Measurements from ENCODE around the gene DPM2.

The DPM2 gene

DNA sequence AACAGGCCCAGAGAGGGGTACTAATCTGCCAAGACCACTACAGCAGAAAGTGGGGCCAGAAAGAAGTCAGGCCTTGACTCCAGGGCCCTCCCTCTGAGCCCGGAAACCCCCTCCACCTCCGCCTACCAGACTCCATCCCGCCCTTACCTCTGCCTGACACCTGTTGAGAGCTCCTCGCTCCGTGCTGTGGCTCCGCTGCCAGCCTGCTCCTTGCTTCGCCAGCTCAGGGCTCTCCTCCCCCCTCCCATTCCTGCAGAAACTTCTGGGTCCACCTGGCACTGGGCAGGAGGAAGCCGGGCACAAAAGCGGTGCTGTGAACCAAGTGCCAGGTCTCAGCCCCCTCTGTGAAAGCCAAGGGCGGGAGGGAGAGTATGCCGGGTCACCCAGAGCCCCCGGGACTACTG lies 31.9 kb downstream of the DPM2 start:
- FAIRE-seq (peak; percentile 87), DNase-seq (ENCODE audit: extremely low spot score, insufficient read length, low read depth) (no peak)

DNA sequence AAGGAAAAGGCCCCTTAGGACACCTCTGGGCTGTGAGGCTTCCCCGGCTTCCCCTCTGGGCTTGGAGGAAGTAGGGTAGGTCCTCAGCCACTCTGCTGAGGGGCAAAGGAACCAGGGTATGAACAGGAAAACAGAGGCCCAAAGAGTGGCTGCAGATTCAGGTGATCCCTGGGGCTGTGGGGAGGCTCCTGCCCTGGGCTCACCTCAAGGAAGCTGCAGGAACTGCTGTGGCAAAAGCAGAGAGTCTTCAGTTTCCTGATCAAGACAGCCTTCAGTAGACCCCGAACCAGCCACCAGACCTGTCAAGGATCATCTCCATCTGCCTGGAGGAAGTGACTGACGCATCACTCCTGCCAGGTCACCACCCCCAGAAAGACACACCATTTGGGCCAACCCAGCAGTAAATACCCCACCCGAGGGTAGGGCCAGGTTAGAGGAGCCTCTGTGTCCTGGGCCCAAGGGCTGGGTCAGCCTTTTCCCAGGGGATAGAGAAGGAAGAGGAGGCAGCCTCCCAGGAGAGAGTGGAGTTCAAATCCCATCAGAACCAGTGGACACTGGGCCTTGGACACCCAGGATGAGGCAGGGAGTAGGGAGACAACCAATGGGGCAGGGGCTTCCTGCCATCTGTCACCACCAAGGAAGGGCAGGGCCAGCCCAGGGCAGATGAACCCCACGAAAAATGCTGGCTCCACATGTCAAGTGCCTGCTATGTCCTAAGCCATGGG lies 32.5 kb downstream of the DPM2 start:
- peak; percentile 78 for FAIRE-seq

DNA sequence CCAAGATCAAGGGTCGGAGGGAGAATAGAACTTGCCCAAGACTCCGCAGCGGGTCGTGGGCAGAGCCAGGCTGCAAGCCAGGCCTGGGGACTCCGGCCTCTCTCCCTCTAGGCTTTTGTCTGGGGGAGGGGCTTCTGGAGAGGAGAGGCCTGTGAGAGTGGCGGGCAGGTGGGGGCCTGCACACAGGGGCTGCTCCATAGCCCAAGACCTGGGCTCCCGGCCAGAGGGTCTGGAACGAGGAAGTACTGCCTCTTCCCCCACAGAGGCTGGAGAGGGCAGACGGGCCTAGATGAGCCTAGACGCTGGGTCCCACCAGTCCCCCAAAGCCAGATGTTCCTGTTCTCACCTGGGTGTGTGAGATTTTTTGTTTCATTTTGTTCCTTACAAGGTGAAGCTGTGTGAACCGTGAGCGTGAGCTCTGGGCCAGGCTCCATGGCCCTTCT lies 33.1 kb downstream of the DPM2 start:
- DNase-seq (ENCODE audit: extremely low spot score, insufficient read length, low read depth): no peak
- FAIRE-seq: no peak

More for the DNA sequence above, 32.5 kb downstream of the DPM2 start:
- DNase-seq (ENCODE audit: extremely low spot score, insufficient read length, low read depth): no peak

DNA sequence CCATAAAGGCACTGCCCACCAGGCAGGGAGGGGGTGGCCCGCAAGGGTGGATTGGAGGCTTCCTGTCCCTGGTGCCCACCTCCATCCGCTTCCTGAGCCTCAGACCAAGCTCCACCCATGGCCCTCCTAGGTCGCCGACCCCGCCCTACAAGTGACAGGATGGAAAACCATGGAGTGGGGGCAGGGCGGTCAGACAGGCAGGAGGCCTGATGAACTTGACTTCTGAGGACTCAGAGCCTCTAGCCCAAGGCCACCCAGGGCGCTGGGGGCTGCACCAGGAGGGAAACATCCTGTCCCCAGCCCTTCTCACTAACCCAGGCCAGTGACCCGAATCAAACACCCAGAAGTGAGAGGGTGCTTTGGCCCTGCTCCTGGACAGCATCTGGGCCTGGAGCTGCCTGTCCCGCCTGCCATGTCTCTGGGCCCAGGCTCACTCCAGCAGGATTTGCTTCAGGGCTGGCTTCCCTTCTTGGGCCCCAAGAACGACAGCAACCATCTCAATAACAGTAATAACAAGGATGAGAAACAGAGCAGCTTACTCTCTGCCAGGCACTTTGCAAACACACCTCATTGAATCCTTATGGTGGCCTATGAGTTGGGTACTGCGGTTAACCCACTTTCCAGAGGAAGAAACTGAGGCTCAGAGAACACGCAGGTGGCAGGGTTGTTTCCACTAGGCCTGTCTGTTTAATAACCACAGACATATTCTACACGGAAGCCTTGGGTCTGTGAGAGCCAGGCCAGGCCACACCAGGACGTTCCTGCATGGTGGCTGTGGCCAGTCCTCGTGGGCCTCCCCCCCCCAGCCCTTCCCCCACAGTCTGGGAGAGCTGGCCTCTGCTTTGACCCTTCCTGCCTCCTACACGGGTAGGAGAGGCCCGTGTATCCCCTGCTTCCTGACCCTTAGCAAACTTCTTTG lies 33.8 kb downstream of the DPM2 start:
- FAIRE-seq (peak; percentile 89), DNase-seq (ENCODE audit: extremely low spot score, insufficient read length, low read depth) (no peak)

DNA sequence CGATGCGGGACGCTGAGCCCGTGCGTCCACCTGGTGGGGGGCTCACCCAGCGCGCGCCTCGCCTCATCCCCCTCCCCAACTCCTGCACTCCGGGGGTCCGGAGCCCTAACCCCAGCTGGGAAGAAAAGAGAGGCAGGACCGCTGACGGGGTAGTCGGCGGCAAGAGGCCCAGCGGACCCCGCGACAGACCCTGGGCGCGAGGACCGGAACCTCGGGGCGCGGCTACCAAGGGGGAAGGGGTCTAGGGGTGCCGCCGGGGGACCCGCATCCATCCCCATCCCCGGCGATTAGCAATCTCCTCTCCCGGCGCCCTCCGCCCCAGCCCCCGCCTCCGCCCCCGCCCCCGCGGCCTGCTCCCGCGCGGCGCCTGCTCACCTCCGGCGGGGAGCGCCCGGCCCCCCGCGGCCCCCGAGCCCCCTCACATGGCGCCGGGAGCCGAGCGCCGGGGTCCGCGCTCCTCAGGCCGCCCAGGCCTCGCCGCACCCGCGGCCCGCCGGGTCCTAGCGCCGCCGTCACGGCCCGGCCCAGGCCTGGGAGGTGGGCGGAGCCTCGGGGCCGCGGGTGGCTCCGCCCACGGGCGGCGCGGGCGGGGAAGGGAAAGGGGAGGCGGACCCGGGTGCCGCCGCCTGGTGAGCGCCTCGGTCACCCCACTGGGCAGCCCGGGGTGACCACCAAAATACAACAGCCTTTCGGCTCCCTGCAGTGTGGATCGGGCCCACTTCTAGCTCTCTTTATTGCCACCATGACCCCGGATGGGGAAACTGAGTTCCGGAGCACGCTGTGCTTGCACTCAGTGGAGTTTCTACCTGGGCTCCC lies 38.3 kb downstream of the DPM2 start, which contains the start of gene ST6GALNAC6:
Gene ST6GALNAC6 (minus strand): TSS at position 476 of the 816 bp plus-strand sequence. CDS start 1,622 bp downstream, outside the sequence.
- FAIRE-seq (peak; percentile 59), DNase-seq (ENCODE audit: extremely low spot score, insufficient read length, low read depth) (peak; percentile 82)

DNA sequence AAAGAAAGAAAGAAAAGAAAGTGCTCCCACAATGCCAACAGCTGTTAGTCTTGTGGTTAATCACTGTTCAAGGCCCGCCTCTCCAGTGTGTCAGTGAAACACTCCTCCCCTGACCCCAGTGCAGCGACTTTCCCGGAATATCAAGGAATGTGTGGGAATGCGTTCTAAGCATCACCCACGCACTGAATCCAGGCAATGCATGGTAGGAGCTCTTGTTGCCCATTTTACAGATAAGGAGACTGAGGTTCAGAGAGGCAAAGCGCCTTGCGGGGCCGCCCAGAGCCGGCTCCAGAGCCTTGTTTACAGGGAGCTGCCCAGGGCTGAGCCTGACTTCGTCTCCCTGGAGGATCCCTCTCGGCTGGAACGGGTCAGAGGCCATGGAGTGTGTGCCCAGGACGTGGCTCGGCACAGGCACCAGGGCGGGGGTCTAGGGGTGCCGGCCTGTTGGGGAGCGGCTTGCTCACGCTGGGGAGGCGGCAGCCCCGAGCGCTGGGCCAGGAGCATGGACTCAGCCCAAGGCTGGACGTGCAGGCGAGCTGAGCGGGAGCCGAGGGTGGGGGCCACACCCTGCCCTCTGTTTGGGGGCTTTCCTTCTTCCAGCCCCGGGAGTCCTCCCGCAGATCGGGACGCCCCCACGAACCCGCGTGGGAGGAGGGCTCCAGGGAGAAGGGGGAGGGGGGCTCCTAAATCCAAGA lies 39.1 kb downstream of the DPM2 start:
- DNase-seq (ENCODE audit: extremely low spot score, insufficient read length, low read depth) (no peak), FAIRE-seq (no peak)

DNA sequence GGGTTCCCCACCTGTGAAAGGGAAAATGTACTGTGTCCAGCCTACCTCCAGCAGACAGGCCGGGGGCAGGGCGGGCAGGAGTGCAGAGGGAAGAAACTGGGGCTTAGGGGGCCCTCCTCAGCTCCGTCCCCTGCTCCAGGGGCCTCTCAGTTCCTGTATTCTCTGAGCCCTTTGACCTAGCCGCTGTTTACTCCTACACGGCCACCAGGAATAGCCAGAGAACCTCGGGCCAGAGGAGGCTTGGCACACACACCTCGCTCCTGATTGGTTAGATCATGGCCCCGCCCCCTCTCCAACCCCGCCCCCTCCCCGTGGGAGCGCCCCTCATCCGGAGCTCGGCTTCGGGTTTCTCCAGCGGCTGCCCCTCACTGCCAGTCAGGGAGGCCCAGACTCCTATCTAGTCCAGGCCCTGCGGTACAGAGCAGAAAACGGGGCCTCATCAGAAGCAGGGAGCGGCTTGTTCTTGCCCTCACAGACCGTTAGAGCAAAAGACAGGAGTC lies 40.4 kb downstream of the DPM2 start:
- FAIRE-seq (no peak), DNase-seq (ENCODE audit: extremely low spot score, insufficient read length, low read depth) (no peak)

DNA sequence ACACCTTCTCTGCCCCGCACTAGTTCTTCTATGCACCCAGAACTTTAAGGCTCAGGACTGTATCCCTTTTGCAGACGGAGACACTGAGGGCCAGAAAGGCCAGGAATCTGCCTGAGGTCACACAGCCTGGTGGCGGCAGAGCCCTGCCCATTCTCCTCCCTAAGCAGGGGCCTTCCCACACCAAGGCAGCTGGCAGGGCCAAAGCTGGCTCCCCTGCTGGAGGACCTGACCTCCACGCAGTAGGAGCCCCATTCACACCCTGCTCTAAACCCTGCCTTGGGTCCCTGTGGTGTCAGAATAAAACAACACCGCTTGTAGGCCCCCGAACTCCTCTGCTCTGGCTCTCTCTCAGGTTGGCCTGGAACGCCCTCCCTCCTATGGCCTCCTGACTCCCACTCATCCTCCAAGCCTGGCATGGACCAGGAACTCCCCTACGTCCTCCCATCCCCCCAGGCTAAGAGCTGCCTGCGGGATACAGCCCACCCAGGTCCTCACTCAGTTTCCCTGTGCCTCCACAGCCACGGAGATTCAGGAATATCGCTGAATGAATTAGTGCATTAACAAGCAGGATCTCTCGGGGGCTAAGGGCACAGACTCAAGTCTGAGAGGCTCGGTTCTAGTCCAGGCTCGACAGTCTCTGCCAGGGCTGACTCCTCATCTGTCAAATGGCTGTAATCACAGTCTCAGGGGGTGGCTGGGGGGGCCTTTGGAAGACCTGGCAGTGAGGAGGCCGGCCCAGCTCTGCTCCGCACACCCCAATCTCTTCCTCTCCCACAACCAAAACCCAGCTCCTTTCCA lies 41.1 kb downstream of the DPM2 start:
- no peak for DNase-seq (ENCODE audit: extremely low spot score, insufficient read length, low read depth)
- no peak for FAIRE-seq

DNA sequence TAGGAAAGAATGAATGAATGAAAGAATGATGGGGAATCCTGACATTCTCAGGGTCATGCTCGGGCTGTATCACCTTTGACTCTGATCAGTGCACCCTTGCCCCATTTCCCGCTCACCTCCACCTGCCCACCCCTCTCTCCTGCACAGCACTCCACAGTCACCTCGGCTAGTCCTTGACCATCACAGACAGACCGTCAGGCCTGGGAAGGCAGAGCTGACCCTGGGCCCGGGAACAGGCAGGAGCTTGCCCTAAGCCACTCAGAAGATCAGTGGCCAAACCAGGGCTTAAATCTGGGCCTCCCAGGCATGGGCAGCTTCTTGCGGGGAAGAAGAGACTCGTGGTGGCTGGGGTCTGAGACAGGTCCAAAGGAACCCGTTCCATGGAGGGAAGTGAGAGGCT lies 41.8 kb downstream of the DPM2 start:
- no peak for DNase-seq (ENCODE audit: extremely low spot score, insufficient read length, low read depth)
- FAIRE-seq: no peak

DNA sequence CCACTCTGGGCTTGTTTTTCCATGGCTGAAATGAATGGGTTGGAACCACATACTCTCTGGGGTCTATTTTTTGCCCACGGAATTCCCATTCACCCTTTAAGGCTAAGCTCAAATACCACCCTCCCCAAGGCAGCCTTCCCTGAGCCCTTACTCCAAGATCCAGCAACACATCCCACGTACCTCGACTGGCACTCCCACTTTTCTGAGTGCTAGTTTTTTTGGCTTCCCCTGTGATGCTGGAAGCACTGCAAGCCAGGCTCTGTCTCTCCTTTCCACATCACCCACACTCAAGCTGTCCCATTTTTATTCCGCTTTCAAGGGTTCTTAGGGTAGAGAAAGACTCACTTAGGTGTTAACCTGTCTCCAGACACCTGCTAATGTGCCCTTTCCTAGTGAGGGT lies 44.3 kb downstream of the DPM2 start:
- DNase-seq (ENCODE audit: extremely low spot score, insufficient read length, low read depth) (no peak), FAIRE-seq (no peak)

DNA sequence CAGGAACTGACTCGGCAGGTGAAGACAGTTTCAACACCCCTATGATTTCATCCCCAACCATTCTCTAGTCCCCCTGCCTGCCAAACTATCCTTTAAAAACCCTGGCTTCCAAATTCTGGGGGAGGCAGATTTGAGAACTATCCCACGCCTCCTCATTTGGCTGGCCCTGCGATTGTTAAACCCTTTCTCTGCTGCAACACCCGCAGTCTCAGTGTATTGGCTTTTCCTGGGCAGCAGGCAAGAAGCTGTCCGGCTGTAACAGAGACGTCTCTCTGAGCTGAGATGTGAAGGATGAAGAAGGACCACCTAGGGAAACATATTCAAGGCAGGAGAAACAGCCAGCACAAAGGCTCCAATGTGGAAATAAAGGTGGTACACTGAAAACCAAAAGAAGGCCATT lies 44.8 kb downstream of the DPM2 start:
- FAIRE-seq: no peak

DNA sequence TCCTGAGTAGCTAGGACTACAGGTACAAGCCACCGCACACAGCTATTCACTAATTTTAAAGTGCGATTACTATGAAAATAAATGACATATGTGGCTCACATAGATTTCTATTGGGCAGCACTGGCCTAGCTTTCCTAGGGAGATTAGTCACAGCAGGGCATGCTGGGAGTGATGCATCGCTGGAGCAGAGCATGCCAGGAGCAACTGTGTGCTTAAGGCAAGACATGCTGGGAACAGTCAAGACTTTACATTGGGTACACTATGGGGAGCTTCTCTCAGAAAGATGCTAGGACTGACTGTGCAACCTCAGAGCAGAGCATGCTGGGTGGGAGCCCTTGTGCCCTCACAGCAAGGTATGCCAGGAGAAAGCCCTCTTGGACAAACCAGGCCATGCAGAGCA lies 47.6 kb downstream of the DPM2 start:
- FAIRE-seq (no peak), DNase-seq (ENCODE audit: extremely low spot score, insufficient read length, low read depth) (no peak)

More for the DNA sequence above, 44.8 kb downstream of the DPM2 start:
- no peak for DNase-seq (ENCODE audit: extremely low spot score, insufficient read length, low read depth)

DNA sequence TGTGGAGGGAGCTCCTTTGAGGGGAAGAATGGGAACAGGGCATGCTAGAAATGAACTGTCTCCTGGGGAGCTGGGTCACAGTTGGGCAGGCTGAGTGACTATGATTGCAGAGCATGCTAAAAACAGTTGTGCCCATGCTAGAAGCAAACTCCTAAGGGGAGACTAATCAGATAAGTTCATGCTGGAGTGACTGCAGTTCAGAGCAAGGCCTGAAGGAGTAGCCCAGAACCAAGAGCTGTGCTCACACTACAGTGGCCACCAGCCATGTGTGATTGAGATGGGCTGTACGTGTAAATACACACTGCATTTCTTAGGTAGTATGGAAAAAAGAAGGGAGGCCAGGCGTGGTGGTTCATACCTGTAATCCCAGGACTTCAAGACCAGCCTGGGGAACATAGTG lies 49.9 kb downstream of the DPM2 start:
- DNase-seq (ENCODE audit: extremely low spot score, insufficient read length, low read depth): no peak
- no peak for FAIRE-seq

DNA sequence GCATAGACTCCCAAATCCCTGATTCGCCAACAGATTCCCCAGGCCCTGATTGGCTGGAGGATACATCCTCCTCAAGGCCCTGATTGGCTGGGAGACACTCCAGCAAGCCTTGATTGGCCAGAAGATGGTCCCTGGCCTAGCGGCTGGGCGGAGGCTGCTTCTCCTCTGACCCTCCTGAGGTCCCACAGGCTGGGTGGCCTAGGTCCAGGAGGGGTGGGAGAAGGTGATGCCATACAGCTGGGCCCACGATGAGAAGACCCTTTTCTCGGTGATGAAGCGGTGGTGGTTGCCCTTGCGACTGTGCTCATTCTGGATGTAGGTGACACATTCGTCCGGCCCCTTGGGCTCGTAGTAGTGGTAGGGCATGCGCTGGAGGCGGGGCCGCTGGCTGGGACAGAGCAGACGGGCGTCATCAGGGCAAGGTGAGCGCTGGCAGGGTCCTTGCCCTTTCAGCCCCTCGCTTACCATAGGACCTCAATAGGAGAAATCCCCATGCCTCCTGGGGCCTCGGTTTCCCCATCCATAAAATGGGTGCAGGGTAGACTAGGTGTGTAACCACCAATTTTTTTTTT lies 51.2 kb downstream of the DPM2 start:
- DNase-seq (ENCODE audit: extremely low spot score, insufficient read length, low read depth) (no peak), FAIRE-seq (no peak)

DNA sequence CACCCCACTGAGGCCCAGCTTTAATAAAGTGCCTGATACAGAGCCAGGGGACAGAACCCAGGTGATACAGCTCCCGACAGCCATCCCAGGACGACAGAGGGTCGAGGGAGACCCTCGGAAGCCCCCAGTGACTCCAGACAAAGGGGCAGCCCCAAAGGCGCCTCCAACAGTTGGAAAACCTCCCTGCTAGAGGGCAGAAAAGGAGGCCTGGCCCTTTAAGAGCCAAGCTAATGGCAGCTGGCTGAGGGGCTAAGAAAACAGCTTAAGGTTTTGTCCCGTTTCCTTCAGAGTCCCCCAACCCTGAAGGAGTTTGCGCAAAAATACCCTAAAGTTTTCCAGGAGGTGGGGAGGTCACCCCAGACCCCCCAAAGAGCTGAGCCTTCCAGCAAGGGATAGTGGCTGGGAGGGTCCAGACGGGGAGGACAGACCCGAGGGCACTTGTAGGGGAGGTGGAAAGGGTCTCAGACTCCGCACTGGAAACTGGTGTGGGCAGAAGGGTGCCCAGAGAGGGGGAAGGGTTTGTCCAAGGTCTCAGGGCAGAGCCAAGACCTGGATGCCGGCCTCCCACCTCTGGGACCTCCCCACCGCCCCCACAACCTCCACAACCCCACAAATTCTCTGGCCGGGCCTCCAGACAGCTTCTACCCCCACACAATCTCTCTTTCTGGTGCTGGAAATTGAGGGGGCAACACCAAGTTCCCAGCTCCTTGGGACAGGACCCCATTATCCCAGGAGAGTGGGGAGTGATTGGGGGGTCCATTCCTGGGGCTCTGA lies 52.0 kb downstream of the DPM2 start:
- no peak for FAIRE-seq
- no peak for DNase-seq (ENCODE audit: extremely low spot score, insufficient read length, low read depth)
